WTC11 (cell line): ENCODE measurements around the gene KRT33A. TPM values are rescaled to one million over a fixed set of nuclear protein-coding genes. Genes with fewer than 3 reads are reported as not detected.

Source experiments
- ATAC-seq: fragments of 200-7000 bp; cut with Tn5 transposase; 2 replicates; pipeline ENCODE4 v1.10.0; 2021; ENCODE audit warnings: mild to moderate bottlenecking, moderate library complexity
- CTCF ChIA-PET: fragments of 300-600 bp; sonication (Branson Sonifier 250); formaldehyde crosslinking; loops from one replicate; lab custom pipeline; 2021; ENCODE audit warnings: antibody characterized with exemption; lab: Charles Lee
- POLR2A ChIA-PET: fragments of 350-600 bp; sonication (Branson Sonifier 250); formaldehyde crosslinking; loops from one replicate; lab custom pipeline; 2021; ENCODE audit warnings: antibody characterized with exemption; lab: Charles Lee
- DNase-seq: peaks from one replicate; pipeline ENCODE4 v3.0.0; 2021; ENCODE audit warnings: low spot score
- H3K27ac Mint-ChIP-seq: 2 replicates; pipeline ENCODE4 v1.8.0; 2021; ENCODE audit warnings: mixed read lengths
- H3K27me3 Mint-ChIP-seq: 2 replicates; pipeline ENCODE4 v1.8.0; 2021; ENCODE audit warnings: low read depth, mild to moderate bottlenecking, moderate library complexity, mixed read lengths
- H3K36me3 Mint-ChIP-seq: 2 replicates; pipeline ENCODE4 v1.8.0; 2021; ENCODE audit warnings: mixed read lengths
- H3K4me1 Mint-ChIP-seq: 2 replicates; pipeline ENCODE4 v1.8.0; 2022; ENCODE audit warnings: mixed read lengths
- H3K4me3 Mint-ChIP-seq: 2 replicates; pipeline ENCODE4 v1.8.0; 2021; ENCODE audit warnings: mild to moderate bottlenecking, moderate library complexity, mixed read lengths
- H3K9me3 Mint-ChIP-seq: 2 replicates; pipeline ENCODE4 v1.8.0; 2021; ENCODE audit warnings: mixed read lengths
- AFF4 ChIP-seq: sonication (generic); formaldehyde crosslinking; IDR thresholded peaks from 2 replicates; pipeline ENCODE4 v1.8.1; 2023; ENCODE audit warnings: mild to moderate bottlenecking, missing genetic modification reagents, borderline replicate concordance
- ATF1 ChIP-seq: sonication (generic); formaldehyde crosslinking; IDR thresholded peaks from 2 replicates; pipeline ENCODE4 v1.8.1; 2023; ENCODE audit warnings: mild to moderate bottlenecking, moderate library complexity, missing genetic modification reagents
- E2F1 ChIP-seq: sonication (generic); formaldehyde crosslinking; IDR thresholded peaks from 2 replicates; pipeline ENCODE4 v1.8.0; 2022; ENCODE audit warnings: mild to moderate bottlenecking, missing genetic modification reagents
- E2F4 ChIP-seq: sonication (generic); formaldehyde crosslinking; IDR thresholded peaks from 2 replicates; pipeline ENCODE4 v1.8.1; 2022; ENCODE audit warnings: low read depth, mild to moderate bottlenecking, moderate library complexity, missing genetic modification reagents, borderline replicate concordance
- ELF4 ChIP-seq: sonication (generic); formaldehyde crosslinking; IDR thresholded peaks from 2 replicates; pipeline ENCODE4 v1.8.1; 2022; ENCODE audit warnings: low read depth, mild to moderate bottlenecking, moderate library complexity, missing genetic modification reagents
- ESRRA ChIP-seq: sonication (generic); formaldehyde crosslinking; IDR thresholded peaks from 2 replicates; pipeline ENCODE4 v1.8.1; 2022; ENCODE audit warnings: mild to moderate bottlenecking, missing genetic modification reagents, borderline replicate concordance
- ETV6 ChIP-seq: sonication (generic); formaldehyde crosslinking; IDR thresholded peaks from 2 replicates; pipeline ENCODE4 v1.8.1; 2022; ENCODE audit warnings: mild to moderate bottlenecking, missing genetic modification reagents
- FOXJ3 ChIP-seq: sonication (generic); formaldehyde crosslinking; IDR thresholded peaks from 2 replicates; pipeline ENCODE4 v1.9.0; 2021; ENCODE audit warnings: missing genetic modification reagents, mild to moderate bottlenecking, borderline replicate concordance
- FOXP4 ChIP-seq: sonication (generic); formaldehyde crosslinking; IDR thresholded peaks from 2 replicates; pipeline ENCODE4 v1.8.0; 2022; ENCODE audit warnings: mild to moderate bottlenecking, missing genetic modification reagents
- JAZF1 ChIP-seq: fragments of 250-450 bp; sonication (Bioruptor Pico); IDR thresholded peaks from 2 replicates; pipeline ENCODE4 v1.9.0; 2021; ENCODE audit warnings: moderate library complexity, mild to moderate bottlenecking, inconsistent platforms
- JUN ChIP-seq: sonication (generic); formaldehyde crosslinking; IDR thresholded peaks from 2 replicates; pipeline ENCODE4 v1.8.0; 2023; ENCODE audit warnings: mild to moderate bottlenecking, missing genetic modification reagents
- KAT7 ChIP-seq: sonication (generic); formaldehyde crosslinking; IDR thresholded peaks from 2 replicates; pipeline ENCODE4 v1.8.1; 2023; ENCODE audit warnings: missing genetic modification reagents, mild to moderate bottlenecking, borderline replicate concordance
- MYBL2 ChIP-seq: sonication (generic); formaldehyde crosslinking; IDR thresholded peaks from 2 replicates; pipeline ENCODE4 v1.8.1; 2023; ENCODE audit warnings: mild to moderate bottlenecking, moderate library complexity, missing genetic modification reagents
- NFYB ChIP-seq: sonication (generic); formaldehyde crosslinking; conservative IDR thresholded peaks from 2 replicates; pipeline ENCODE4 v1.8.0; 2022; ENCODE audit warnings: low read depth, missing genetic modification reagents
- PREB ChIP-seq: sonication (generic); formaldehyde crosslinking; IDR thresholded peaks from 2 replicates; pipeline ENCODE4 v1.8.1; 2022; ENCODE audit warnings: mild to moderate bottlenecking, missing genetic modification reagents, moderate library complexity, borderline replicate concordance
- PRRX2 ChIP-seq: fragments of 250-450 bp; sonication (Bioruptor Pico); IDR thresholded peaks from 2 replicates; pipeline ENCODE4 v1.8.0; 2021; ENCODE audit warnings: mild to moderate bottlenecking
- SMAD3 ChIP-seq: sonication (generic); formaldehyde crosslinking; IDR thresholded peaks from 2 replicates; pipeline ENCODE4 v1.8.0; 2022; ENCODE audit warnings: missing genetic modification reagents, mild to moderate bottlenecking, borderline replicate concordance
- SOX15 ChIP-seq: fragments of 250-450 bp; sonication (Bioruptor Pico); IDR thresholded peaks from 2 replicates; pipeline ENCODE4 v1.9.0; 2021; ENCODE audit warnings: mild to moderate bottlenecking
- SP1 ChIP-seq: sonication (generic); formaldehyde crosslinking; conservative IDR thresholded peaks from 2 replicates; pipeline ENCODE4 v1.8.1; 2022; ENCODE audit warnings: missing genetic modification reagents
- USF1 ChIP-seq: sonication (generic); formaldehyde crosslinking; IDR thresholded peaks from 2 replicates; pipeline ENCODE4 v1.8.0; 2022; ENCODE audit warnings: mild to moderate bottlenecking, missing genetic modification reagents
- ZNF121 ChIP-seq: sonication (generic); formaldehyde crosslinking; IDR thresholded peaks from 2 replicates; pipeline ENCODE4 v1.8.0; 2023; ENCODE audit warnings: missing genetic modification reagents
- ZNF138 ChIP-seq: sonication (generic); formaldehyde crosslinking; conservative IDR thresholded peaks from 2 replicates; pipeline ENCODE4 v1.8.1; 2022; ENCODE audit warnings: mild to moderate bottlenecking, moderate library complexity, missing genetic modification reagents
- ZNF232 ChIP-seq: sonication (generic); formaldehyde crosslinking; IDR thresholded peaks from 2 replicates; pipeline ENCODE4 v1.8.0; 2022; ENCODE audit warnings: mild to moderate bottlenecking, missing genetic modification reagents
- ZNF425 ChIP-seq: fragments of 250-450 bp; sonication (Bioruptor Pico); conservative IDR thresholded peaks from 2 replicates; pipeline ENCODE4 v1.9.0; 2021; ENCODE audit warnings: mild to moderate bottlenecking
- total RNA-seq: library from RNA; stranded (reverse); gene quantifications from 3 replicates; pipeline ENCODE4 v1.2.3, GENCODE V29; 2021

KRT33A gene
- total RNA-seq, 1 experiment from 2014 or later, result not detected

- ChIA-PET POLR2A (no interaction called here), CTCF (no interaction called here)
- Mint-ChIP-seq H3K9me3 (peaks cover 6% of the 10 kb centered on the region; the same call in 1 of the 2 replicates), H3K4me1 (0 out of 2 replicates have a peak, but pooled peaks cover 2% of the 10 kb centered on the region), H3K27me3 (no peaks in the 10 kb centered on the region; the same call in none of the 2 replicates), H3K4me3 (no peak overlapping the region), H3K27ac (no peak overlapping the region), H3K36me3 (no peaks in the 10 kb centered on the region)
- no peak for ATAC-seq
- no peak for TF ChIP-seq ZNF425
- no peak for TF ChIP-seq NFYB (CRISPR knock-in tag)
- no peak for TF ChIP-seq PRRX2 (CRISPR knock-in tag)
- no peak for TF ChIP-seq MYBL2 (CRISPR knock-in tag)
- TF ChIP-seq ZNF232, result no peak
- TF ChIP-seq PREB (CRISPR knock-in tag), result no peak
- no peak for TF ChIP-seq USF1
- TF ChIP-seq ATF1, result no peak
- no peak for TF ChIP-seq ELF4 (CRISPR knock-in tag)
- TF ChIP-seq E2F1 (CRISPR knock-in tag), result no peak
- no peak for TF ChIP-seq E2F4
- no peak for TF ChIP-seq JUN (CRISPR knock-in tag)
- TF ChIP-seq ETV6 (CRISPR knock-in tag), result no peak
- TF ChIP-seq JAZF1 (CRISPR knock-in tag), result no peak
- no peak for TF ChIP-seq ESRRA (CRISPR knock-in tag)
- DNase-seq, result no peak
These were observed 46.5 kb downstream of the KRT33A start for GRCh38 chr17:41304091-41304490.

- POLR2A ChIA-PET, result no interaction called here
- Mint-ChIP-seq H3K27ac (no peak overlapping the region), H3K4me1 (peaks cover 7% of the 10 kb centered on the region; the same call in 1 of the 2 replicates), H3K4me3 (no peak overlapping the region), H3K9me3 (peaks cover 6% of the 10 kb centered on the region; the same call in 1 of the 2 replicates), H3K27me3 (no peaks in the 10 kb centered on the region; the same call in none of the 2 replicates), H3K36me3 (no peaks in the 10 kb centered on the region)
- ATAC-seq, result no peak
- CTCF ChIA-PET, result interaction anchor here (1.0 kb wide), 1 partner anchor 394 kb away, joined by 3 read pairs; no protein-coding TSS in a partner anchor
- DNase-seq, result no peak
- TF ChIP-seq AFF4, result no peak
- no peak for TF ChIP-seq ZNF138
- TF ChIP-seq SP1 (CRISPR knock-in tag), result no peak
- no peak for TF ChIP-seq FOXJ3
- no peak for TF ChIP-seq KAT7
- no peak for TF ChIP-seq FOXP4 (CRISPR knock-in tag)
- no peak for TF ChIP-seq SOX15 (CRISPR knock-in tag)
- no peak for TF ChIP-seq SMAD3 (CRISPR knock-in tag)
- TF ChIP-seq ZNF121, result no peak
These were observed 47.6 kb downstream of the KRT33A start for GRCh38 chr17:41302981-41303380.
